Measurements from ENCODE around the gene CFAP61.

DNA sequence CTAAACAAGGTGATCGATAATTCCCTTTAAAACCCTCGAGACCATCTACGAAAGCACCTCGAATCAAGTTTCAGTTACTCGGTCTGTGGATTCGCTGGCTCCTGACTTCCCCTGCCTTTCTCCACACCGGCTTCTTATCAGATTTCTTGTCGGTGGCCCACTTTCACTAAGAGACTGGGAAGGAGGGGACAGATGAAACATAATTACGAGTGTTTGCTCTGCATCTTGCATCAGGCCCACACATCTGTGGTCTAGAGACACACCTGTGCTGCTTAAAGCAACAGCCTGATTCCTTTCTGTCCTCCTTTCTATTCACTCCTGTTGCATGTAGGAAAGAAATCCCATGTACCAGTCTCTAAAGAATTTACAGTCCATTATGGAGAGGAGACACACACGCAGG, 353.3 kb downstream of the CFAP61 start:
- TF ChIP-seq, protein P1, sequence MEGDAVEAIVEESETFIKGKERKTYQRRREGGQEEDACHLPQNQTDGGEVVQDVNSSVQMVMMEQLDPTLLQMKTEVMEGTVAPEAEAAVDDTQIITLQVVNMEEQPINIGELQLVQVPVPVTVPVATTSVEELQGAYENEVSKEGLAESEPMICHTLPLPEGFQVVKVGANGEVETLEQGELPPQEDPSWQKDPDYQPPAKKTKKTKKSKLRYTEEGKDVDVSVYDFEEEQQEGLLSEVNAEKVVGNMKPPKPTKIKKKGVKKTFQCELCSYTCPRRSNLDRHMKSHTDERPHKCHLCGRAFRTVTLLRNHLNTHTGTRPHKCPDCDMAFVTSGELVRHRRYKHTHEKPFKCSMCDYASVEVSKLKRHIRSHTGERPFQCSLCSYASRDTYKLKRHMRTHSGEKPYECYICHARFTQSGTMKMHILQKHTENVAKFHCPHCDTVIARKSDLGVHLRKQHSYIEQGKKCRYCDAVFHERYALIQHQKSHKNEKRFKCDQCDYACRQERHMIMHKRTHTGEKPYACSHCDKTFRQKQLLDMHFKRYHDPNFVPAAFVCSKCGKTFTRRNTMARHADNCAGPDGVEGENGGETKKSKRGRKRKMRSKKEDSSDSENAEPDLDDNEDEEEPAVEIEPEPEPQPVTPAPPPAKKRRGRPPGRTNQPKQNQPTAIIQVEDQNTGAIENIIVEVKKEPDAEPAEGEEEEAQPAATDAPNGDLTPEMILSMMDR (IDR thresholded peaks at IDR 0.05), result no peak
- TF ChIP-seq POLR2AphosphoS5 (IDR thresholded peaks at IDR 0.05), result no peak
- TF ChIP-seq POLR2A (IDR thresholded peaks at IDR 0.05), result no peak

Measured in breast epithelium (tissue), 3 donors.